ENCODE results near the gene WIZ. TPM values are rescaled to one million over a fixed set of nuclear protein-coding genes. Genes with fewer than 3 reads are reported as not detected.
"Not testable (repeated sequence)": the region's sequence is repeated elsewhere in the genome, so short reads cannot be mapped to it uniquely, and the experiment has no call there.

WIZ gene, protein sequence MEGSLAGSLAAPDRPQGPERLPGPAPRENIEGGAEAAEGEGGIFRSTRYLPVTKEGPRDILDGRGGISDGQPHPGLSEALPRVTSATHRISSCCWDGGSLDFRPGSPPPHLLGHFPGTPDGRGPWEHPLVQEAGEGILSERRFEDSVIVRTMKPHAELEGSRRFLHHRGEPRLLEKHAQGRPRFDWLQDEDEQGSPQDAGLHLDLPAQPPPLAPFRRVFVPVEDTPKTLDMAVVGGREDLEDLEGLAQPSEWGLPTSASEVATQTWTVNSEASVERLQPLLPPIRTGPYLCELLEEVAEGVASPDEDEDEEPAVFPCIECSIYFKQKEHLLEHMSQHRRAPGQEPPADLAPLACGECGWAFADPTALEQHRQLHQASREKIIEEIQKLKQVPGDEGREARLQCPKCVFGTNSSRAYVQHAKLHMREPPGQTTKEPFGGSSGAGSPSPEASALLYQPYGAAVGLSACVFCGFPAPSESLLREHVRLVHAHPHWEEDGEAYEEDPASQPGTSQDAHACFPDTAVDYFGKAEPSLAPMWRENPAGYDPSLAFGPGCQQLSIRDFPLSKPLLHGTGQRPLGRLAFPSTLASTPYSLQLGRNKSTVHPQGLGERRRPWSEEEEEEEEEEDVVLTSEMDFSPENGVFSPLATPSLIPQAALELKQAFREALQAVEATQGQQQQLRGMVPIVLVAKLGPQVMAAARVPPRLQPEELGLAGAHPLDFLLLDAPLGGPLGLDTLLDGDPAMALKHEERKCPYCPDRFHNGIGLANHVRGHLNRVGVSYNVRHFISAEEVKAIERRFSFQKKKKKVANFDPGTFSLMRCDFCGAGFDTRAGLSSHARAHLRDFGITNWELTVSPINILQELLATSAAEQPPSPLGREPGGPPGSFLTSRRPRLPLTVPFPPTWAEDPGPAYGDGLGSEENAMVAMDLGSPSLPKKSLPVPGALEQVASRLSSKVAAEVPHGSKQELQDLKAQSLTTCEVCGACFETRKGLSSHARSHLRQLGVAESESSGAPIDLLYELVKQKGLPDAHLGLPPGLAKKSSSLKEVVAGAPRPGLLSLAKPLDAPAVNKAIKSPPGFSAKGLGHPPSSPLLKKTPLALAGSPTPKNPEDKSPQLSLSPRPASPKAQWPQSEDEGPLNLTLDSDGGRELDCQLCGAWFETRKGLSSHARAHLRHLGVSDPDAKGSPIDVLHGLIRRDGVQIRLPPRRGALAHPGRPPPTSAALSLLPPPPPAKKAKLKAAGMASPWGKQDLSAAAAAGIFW (N-terminal part only)
- polyA plus RNA-seq (ENCODE audit: insufficient read length in 4 of 4) = 10 to 100 TPM; 31.2 to 43.2 (median 31.8) TPM

DNA sequence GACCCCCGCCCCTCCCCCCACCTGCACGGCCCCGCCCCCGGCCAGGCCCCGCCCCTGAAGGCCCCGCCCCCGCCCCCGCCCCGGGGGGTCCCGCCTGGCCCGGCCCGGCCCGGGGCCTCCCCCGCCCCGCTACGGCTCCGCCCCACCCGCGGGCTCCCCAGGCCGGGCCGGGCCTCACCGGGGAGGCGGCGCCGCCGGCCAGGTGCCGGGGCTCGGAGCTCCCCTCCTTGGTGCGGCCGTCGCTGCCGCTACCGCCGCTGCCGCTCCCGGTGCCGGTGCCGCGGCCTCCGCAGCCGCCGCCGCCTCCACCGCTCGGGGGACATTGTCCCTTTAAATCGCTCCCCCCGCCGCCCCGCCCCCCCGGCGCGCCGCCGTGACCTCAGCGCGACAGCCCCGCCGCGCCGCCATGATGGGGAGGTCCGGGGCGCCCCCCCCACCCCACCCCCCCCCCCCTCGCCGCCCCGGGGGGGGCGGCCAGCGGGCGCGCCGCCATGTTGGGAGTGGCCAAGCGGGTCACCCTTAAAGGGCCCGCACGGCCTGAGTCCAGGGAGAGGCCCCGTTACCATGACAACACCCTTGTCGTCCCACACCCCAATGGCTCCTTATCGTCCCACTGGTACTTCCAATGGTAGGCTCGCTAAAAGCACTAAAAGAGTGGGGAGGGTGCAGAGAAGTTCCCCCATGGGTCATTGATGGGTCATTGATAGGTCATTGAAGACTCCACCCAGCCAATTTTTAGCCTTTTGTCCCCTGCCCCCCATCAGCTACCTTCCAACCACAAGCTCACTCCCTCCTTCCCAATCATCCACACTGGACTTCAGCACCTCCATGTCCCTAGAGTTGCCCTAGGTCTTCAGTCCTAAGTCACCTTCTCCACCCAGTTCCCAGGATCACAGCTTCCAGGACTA, at the start of gene WIZ:
WIZ (minus strand) TSS at position 337 of the 908 bp plus-strand sequence. CDS start 1,649 bp downstream, outside the sequence.
- peak in 2 of 4 donors; percentile 20 to 39 for DNase-seq (ENCODE audit: low read depth in 4 of 4, low spot score in 3 of 4)

DNA sequence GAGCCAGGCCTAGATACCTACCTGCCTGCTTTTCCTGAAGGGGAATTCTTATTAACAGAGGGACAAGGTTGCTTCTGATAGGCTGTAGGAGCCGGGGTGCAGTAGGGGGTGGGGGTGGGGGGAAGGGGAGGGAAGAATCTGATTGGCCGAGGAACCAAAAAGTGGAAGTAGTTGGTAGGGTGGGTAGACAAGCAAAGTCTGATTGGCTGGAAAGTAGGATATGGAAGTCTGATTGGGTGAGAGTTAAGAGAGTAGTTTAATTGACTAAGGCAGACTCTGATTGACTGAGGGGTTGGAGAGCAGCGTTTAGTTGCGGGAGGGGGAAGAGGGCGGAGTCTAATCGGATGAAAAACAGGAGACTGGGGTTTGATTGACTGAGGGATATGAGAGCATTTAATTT, 49.2 kb upstream of the WIZ start:
- no peak for DNase-seq (ENCODE audit: low read depth in 4 of 4, low spot score in 3 of 4)

DNA sequence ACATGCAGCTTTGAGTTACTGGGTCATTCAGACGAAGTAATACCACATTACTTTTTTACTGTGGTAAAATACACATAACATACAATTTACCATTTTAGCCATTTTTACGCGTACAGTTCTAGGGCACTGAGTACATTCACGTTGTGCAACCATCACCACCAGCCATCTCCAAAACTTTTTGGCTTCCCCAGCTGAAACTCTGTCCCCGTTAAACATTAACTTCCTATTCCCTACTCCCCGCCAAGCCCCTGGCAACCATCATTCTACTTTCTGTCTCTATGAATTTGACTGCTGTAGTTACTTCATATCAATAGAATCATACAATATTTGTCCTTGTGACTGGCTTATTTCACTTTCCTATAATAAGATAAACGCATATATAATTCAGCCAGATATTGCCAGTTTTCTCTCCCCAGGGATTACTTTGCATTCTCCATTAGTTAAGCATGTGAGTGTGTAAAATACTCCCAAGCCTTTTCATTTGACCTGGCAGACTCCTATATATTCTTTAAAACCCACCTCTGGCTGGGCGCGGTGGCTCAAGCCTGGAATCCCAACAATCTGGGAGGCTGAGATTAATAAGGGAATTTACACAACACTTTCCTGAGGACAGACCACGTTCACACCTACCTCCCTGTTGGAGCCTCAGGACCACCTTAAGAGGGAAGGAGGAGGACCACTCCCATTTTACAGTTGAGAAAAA, 48.6 kb upstream of the WIZ start:
- DNase-seq (ENCODE audit: low read depth in 4 of 4, low spot score in 3 of 4) = no peak

DNA sequence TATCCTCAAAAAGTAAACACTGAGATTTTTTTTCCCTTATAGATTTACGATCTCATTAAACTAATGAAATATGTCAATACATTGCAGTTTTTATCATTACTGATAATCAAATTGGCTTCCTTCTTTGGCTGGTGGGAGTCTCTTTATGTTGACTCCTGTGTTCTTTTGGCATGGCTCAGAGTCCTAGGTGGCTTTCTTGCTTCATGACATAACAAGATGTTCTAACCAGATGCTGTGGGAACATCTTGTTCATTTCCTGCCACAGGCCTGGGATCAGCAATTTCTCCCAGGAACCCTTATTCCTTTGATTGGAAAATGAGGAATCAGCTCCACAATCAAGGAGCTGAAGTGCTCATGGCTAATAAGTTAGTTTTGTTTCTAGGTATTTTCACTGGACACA, 45.4 kb upstream of the WIZ start:
- DNase-seq (ENCODE audit: low read depth in 4 of 4, low spot score in 3 of 4) = no peak

DNA sequence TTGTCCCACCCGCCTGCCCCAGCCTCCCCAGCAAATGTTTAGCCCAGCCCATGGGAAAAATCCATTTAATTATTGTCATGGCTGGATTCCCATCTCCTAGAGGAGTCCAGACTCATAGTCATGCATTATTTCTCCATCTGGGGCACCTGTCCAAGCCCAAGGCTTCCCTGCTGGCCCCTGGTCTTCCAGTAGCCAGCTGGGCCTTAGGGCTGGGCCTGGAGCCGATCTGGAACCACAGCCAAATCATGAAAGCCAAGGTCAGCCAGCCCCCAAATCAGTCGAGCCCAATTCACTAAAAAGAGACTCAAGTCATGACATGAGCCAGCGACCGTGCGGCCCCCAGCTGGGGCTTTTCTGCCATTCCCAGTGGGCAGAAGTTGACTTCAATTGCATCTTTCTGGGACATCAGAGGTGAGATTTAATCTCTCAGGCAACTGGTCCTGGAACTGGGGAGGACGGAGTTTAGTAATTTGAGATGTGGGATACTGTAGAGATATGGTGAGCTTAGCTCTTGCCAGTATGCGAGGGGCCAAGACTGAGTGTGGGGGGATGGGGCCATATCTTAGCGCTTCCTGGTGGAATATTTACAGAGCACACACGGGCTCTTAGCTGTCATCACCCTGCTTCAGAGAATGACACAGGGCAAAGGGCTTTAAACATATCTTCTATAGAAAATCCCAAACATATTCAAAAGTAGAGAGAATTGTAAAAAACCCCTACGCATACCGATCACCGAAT, 38.9 kb upstream of the WIZ start:
- no peak for DNase-seq (ENCODE audit: low read depth in 4 of 4, low spot score in 3 of 4)

DNA sequence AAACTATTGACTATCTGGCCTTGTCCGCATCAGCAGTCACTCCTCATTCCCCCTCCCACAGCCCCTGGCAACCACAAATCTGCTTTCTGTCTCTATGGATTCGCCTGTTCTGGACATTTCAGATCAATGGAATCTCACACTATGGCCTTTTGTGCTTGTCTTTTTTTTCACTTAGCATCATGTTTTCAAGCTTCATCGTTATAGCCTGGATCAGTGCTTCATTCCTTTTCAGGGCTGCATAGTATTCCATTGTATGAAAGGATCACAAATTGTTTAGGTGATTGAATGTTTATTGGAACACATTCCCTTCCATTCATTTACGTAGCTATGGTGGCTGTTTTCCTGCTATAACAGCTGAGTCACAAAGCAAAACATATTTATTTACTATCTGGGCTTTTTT, 37.3 kb upstream of the WIZ start:
- no peak for DNase-seq (ENCODE audit: low read depth in 4 of 4, low spot score in 3 of 4)

GRCh38 chr19:15485768-15486167, 36.0 kb upstream of the WIZ start:
- DNase-seq (ENCODE audit: low read depth in 4 of 4, low spot score in 3 of 4) = not testable (repeated sequence)

DNA sequence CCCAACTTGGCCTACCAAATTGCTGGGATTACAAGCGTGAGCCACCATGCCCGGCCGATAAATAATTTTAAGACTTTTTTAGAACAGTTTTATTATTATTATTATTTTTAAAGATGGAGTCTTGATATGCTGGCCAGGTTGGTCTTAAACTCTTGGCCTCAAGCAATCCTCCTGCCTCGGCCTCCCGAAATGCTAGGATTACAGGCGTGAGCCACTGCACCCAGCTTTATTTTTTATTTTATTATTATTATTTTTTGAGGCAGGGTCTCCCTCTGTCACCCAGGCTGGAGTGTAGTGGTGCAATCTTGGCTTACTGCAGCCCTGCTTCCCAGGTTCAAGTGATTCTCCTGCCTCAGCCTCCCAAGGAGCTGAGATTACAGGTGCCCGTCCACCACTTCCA, 31.2 kb upstream of the WIZ start:
- DNase-seq (ENCODE audit: low read depth in 4 of 4, low spot score in 3 of 4) = not testable (repeated sequence)

DNA sequence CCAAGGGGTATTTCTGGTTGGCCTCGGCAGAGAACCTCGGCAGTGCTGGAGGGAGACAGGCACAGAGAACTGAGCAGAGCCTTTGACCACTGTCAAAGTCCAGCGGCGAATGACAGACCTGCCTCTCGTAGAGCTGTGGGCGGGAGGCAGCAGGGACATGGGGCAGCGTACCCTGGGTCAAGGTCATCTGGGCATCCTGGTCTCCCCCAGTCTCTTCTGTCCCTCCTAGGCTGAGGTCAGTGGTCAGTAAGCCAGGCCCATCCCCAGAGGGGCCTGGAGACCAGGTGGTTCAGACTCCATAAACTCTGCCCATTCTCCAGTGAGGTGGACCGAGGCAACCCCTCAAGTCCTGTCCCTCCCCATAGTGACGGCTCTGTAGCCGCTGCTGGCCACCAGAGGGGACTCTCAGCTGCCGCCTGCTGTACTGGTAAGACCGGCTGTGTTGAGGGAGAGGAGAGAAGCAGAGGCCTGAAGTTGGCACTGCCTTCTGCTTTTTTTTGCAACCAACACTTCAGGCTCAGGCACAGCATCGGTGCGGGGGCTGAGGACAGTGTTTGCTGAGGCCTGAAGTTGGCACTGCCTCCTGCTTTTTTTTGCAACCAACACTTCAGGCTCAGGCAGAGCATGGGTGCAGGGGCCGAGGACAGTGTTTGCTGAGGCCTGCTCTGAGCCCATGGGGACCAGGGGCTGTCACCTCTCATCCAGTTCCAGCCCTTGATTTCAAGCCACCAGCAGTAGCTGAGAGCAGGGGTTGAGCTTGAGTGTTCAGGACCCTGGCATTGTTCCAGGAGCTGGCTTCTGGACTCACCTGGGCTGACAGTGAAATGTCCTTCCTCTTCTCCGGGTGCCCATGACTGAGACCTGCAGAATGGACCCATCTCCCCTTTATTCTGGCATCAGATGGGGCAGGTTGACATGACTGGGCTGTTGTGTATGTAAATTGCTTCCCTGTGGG, 29.9 kb upstream of the WIZ start, which contains the start of gene PGLYRP2:
PGLYRP2 (minus strand) TSS at position 111 of the 955 bp plus-strand sequence. CDS start 130 bp downstream, outside the sequence.
- DNase-seq (ENCODE audit: low read depth in 4 of 4, low spot score in 3 of 4) = no peak

GRCh38 chr19:15476325-15476724, 26.6 kb upstream of the WIZ start:
- no peak for DNase-seq (ENCODE audit: low read depth in 4 of 4, low spot score in 3 of 4)

- no peak for DNase-seq (ENCODE audit: low read depth in 4 of 4, low spot score in 3 of 4)
These were observed 25.9 kb upstream of the WIZ start for GRCh38 chr19:15475611-15476010.

DNA sequence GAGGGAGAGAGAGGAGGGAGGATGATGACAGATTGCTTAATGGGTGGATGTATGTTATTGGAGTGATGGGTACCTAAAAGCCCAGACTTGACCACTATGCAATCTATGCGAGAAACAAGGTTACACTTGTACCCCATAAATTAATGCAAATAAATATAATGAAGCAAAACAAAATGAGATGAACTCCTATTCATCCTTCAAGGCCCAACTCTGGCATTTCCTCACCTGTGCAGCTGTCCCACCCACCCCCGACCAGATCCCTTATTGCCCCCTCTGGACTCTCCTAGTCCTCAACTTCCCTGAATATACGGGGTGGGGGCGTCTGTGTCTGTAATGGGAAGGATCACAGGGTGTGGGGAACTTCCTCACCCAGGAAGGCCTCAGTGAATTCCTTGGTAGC, 25.4 kb upstream of the WIZ start:
- DNase-seq (ENCODE audit: low read depth in 4 of 4, low spot score in 3 of 4) = no peak

GRCh38 chr19:15473821-15474220, 24.1 kb upstream of the WIZ start:
- not testable (repeated sequence) for DNase-seq (ENCODE audit: low read depth in 4 of 4, low spot score in 3 of 4)

DNA sequence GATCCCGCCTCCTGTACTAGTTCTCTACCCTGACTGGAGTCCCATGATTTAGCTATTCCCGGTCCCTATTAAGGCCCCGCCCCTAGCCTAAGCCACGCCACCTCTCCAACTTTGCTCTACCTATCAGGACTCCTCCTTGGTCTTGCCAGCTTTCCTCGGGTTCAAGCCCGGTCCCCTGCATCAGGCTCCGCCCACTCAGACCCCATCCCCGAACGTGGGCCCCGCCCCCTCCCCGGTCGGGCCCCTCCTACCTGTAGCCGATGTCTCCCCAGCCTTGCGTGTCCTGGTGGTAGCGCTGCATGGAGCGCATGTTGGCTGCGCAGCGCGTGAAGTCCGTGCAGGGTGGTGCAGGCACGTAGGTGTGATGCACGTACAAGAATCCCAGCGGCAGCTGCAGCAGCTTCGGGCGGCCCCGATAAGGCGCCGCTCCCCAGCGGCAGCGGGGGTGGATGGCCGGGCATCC, 21.9 kb upstream of the WIZ start:
- no peak for DNase-seq (ENCODE audit: low read depth in 4 of 4, low spot score in 3 of 4)

GRCh38 chr19:15469513-15470297, 19.9 kb upstream of the WIZ start:
- no peak for DNase-seq (ENCODE audit: low read depth in 4 of 4, low spot score in 3 of 4)

All from right renal pelvis (tissue), 4 donors.